Mesenteric fat pad (tissue), 1 donor: ENCODE data around the gene PRR36. TPM values are rescaled to one million over a fixed set of nuclear protein-coding genes. Genes with fewer than 3 reads are reported as not detected.
A peak's percentile ranks its signal among the peaks of the same experiment; 100 is the strongest.

Experiments
- DNase-seq: peaks from one replicate; pipeline ENCODE4 v3.0.0-alpha.2; 2020; ENCODE audit warnings: low spot score
- total RNA-seq: library from RNA; stranded (reverse); fragmentation: NEBNext Ultra II Directional; extraction: Animal tissue kit (Norgen Biotek cat#: 25700); gene quantifications from one replicate; pipeline ENCODE4 v1.2.1, GENCODE V29; 2021
- donor health status: DM: yes; HTN: yes; CAD: no.

PRR36 gene
- total RNA-seq, 1 donor from 2014 or later, result not detected

- no peak for DNase-seq
Observed at GRCh38 chr19:7913652-7914051, 39.5 kb upstream of the PRR36 start.

GRCh38 chr19:7912697-7913564, 38.7 kb upstream of the PRR36 start:
- DNase-seq, result no peak

GRCh38 chr19:7912144-7912696, 38.0 kb upstream of the PRR36 start:
- no peak for DNase-seq

GRCh38 chr19:7911508-7912143, 37.4 kb upstream of the PRR36 start:
- no peak for DNase-seq

DNA sequence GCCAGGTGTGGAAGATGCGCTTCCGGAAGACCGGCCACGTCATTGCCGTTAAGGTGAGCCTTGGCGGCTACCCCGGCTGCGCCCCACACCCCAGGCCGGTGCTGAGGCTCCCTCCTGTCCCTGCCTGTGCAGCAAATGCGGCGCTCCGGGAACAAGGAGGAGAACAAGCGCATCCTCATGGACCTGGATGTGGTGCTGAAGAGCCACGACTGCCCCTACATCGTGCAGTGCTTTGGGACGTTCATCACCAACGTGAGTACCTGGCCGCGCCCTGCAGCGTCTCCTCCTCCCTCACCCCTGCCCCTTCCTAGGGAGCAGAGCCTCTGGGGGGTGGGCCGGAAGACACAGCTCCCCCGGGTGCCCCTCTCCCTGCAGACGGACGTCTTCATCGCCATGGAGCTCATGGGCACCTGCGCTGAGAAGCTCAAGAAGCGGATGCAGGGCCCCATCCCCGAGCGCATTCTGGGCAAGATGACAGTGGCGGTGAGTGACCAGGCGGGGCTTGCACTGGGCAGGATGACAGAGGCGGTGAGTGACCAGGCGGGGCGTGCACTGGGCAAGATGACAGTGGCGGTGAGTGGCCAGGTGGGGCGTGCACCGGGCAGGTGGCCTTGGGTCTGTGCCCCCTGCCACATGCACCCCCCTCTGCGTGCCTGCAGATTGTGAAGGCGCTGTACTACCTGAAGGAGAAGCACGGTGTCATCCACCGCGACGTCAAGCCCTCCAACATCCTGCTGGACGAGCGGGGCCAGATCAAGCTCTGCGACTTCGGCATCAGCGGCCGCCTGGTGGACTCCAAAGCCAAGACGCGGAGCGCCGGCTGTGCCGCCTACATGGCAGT, 36.4 kb upstream of the PRR36 start:
- no peak for DNase-seq

GRCh38 chr19:7909471-7910067, 35.4 kb upstream of the PRR36 start:
- DNase-seq, result no peak

GRCh38 chr19:7908742-7909461, 34.7 kb upstream of the PRR36 start:
- DNase-seq, result no peak

DNA sequence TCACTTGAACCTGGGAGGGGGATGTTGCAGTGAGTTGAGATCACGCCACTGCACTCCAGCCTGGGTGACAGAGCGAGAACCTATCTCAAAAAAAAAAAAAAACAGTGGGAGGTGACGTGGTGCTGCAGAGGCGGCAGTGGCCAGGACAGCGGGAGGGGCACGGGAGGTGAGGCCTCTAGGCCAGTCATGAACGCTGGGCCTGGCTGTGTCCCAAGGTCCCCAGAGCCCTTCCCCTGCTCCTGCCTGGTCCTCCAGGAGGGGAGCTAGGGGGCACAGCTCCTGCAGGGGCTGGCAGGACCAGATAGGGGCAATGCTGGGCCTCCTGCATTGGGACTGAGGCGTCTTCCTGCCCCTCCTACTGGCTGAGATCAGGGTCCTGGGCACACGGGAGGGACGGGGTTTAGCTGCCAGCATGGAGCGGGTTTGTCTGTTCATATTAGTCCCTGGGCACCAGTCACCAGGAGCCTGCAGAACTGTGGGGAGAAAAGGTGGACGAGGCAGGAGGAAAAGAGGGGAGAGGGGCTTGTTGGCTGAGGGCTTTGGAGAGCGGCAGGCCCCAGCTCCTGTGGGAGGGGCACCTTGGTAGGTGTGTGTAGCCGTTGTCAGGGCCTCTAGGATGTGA, 34.0 kb upstream of the PRR36 start:
- no peak for DNase-seq

- DNase-seq, result no peak
Observed at GRCh38 chr19:7907544-7907943, 33.4 kb upstream of the PRR36 start.

- DNase-seq, result no peak
Observed at GRCh38 chr19:7907122-7907521, 32.9 kb upstream of the PRR36 start.

DNA sequence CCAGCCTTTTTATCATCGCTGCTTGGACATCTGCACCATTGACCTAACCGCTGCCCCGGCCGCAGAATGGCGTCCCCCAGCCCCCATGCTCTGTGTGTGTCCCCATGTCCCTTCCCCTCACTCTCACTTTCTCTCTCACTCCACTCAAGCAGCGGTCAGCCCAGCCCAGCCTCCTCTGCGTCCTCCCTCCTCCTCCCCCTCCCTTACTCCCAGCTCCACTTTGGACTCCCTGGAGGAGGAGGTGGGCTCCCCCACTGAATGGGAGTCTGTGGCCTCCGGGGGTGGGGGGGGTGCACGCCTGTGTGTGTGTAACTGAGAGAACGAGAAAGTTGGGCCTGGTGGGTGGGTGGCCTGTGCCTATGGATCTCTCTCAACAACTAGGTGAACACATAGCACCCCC, 31.7 kb upstream of the PRR36 start:
- no peak for DNase-seq

- DNase-seq, result no peak
Observed at GRCh38 chr19:7905268-7905667, 31.1 kb upstream of the PRR36 start.

DNA sequence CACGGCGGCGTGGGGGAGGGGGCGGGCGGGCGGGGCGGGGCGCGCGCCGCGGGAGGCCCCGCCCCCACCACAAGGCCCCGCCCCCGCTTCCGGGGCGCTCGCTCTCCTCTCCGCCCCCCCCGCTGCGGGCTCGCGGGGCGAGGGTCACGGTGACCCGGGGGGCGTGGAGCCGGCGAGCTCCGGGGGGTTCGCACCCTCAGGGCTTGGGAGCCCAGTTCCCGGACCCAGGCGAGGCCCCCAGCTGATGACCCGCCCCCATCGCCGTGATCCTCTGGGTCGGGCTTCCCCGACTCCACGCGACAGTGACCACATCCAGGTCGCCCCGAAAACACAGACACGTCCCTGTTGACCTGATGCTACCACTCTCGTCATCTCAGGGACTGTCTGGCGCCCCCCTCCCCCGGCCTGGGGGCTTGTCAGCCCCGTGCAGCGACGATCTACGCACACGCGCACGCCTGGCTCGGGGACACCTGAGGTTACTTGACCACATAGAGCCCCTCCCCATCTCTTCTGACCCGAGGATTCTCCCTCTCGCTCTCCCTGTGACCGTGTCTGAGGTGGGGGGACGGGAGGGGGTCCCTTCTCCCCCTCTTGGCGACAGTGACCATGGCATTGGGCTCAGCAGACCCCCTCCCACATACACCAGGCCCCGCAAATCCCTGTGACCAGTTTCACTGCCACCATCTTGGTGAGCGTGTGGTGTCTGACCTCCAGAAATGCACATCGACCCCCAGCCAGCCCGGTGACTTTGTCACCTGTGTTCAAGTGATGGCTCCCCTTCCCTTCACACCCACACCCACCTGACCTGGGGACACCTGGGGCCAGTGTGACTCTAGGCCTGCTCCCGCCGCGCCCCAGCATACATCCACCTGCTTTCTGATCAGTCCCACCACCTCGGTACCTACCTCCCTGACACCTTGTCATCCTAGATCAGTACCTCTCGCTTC, 30.2 kb upstream of the PRR36 start:
- DNase-seq, result no peak

DNA sequence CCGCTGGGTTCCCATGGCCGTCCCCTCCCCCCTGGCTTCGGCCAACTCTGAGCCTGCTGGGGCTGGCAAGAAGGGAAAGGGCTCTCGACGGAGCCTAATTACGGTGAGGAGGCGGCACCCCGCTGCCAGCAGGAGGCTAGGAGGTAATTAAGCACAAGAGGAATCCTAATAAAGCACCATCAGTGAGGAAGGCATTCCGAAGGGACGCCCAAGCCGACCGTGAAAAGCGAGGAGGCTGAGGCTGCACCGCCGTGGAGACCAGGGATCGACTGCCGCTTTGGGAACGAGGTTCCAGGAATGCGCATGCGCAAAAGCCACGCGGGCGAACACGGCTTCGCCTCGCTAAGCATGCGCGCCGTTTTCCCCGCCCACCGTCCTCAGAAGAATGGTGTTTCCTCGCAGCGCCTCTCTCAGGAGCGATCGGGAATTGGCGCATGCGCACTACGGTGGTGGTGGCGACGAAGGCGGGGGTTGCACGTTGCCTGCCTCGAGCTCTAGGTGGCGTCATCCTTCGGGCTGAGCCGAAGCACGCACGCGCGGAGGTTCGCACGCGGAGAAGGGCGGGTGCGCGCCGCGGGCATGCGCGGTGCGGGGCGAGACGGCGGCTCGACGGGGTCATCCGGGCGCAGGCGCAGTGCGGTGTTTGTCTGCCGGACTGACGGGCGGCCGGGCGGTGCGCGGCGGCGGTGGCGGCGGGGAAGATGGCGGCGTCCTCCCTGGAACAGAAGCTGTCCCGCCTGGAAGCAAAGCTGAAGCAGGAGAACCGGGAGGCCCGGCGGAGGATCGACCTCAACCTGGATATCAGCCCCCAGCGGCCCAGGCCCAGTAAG, 29.3 kb upstream of the PRR36 start, which contains the start of gene MAP2K7:
TSS of gene MAP2K7 (plus strand) at position 634 of the 830 bp plus-strand sequence. CDS start at position 702, 68 bp downstream.
- peak; percentile 100 for DNase-seq

GRCh38 chr19:7902796-7903243, 28.6 kb upstream of the PRR36 start:
- no peak for DNase-seq

GRCh38 chr19:7901337-7901736, 27.1 kb upstream of the PRR36 start:
- DNase-seq, result no peak

DNA sequence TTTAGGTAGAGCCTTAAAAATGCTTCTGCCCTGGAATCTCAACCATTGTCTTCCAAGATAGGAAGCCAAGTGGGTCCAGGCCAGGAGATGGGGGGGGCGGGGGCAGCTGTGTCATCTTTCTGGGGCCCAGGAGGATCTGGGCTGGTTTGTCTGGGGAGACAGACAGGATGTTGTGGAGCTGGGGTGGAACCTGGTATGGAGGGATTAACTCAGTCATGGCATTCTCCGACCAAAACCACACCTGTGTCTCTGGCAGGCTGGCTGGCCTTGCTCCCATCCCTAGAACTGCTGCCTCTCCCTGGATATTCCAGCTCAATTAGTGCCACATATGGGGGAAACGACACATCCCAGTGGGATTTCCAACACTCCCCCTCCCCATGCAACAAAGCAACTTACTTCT, 26.7 kb upstream of the PRR36 start:
- no peak for DNase-seq

DNA sequence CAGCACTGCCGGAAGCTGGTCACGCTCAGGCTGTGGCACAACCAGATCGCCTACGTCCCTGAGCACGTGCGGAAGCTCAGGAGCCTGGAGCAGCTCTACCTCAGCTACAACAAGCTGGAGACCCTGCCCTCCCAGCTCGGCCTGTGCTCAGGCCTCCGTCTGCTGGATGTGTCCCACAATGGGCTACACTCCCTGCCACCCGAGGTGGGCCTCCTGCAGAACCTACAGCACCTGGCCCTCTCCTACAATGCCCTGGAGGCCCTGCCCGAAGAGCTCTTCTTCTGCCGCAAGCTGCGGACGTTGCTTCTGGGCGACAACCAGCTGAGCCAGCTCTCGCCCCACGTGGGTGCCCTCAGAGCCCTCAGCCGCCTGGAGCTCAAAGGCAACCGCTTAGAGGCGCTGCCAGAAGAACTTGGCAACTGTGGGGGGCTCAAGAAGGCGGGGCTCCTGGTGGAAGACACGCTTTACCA, 26.2 kb upstream of the PRR36 start:
- DNase-seq, result no peak
